Lung (tissue), 12 donors: ENCODE results near the gene RAP2B. TPM values are rescaled to one million over a fixed set of nuclear protein-coding genes. Genes with fewer than 3 reads are reported as not detected.

Experiments
- ATAC-seq: fragments of 200-7000 bp; cut with Tn5 transposase; one replicate; pipeline ENCODE4 v1.9.1; 2020; ENCODE audit warnings: moderate number of reproducible peaks; ENCODE audit not compliant: insufficient read depth, low FRiP score
- DNase-seq, 3 donors: peaks; one replicate each; pipeline ENCODE4 v3.0.0-alpha.2; 2013 to 2017
- H3K27ac ChIP-seq, 2 donors: one replicate each; pipeline ENCODE4 v1.5.1; 2013; ENCODE audit warnings: mild to moderate bottlenecking in 2 of 2, moderate library complexity in 2 of 2, control low read depth in 1 of 2, inconsistent platforms in 1 of 2, low read depth in 1 of 2, low read length in 1 of 2
- H3K27me3 ChIP-seq, 3 donors: one replicate each; pipeline ENCODE4 v1.5.1; 2013; ENCODE audit warnings: low read length in 2 of 3; ENCODE audit not compliant: control insufficient read depth in 3 of 3, insufficient read depth in 3 of 3
- H3K36me3 ChIP-seq, 4 donors: one replicate each; pipeline ENCODE4 v1.5.1; 2013; ENCODE audit warnings: low read length in 4 of 4, mild to moderate bottlenecking in 1 of 4, moderate library complexity in 1 of 4; ENCODE audit not compliant: control insufficient read depth in 4 of 4, insufficient read depth in 4 of 4
- H3K4me1 ChIP-seq, 5 donors: one replicate each; pipeline ENCODE4 v1.5.1; 2013; ENCODE audit warnings: low read length in 5 of 5, mild to moderate bottlenecking in 2 of 5, moderate library complexity in 1 of 5; ENCODE audit not compliant: control insufficient read depth in 5 of 5, insufficient read depth in 5 of 5
- H3K4me3 ChIP-seq: one replicate; pipeline ENCODE4 v1.5.1; 2013; ENCODE audit warnings: mild to moderate bottlenecking, control low read depth, moderate library complexity
- H3K9ac ChIP-seq, 2 donors: one replicate each; pipeline ENCODE4 v1.5.1; 2013; ENCODE audit warnings: low read length in 2 of 2, control low read depth in 1 of 2; ENCODE audit not compliant: insufficient read depth in 1 of 2
- H3K9me3 ChIP-seq, 4 donors: one replicate each; pipeline ENCODE4 v1.5.1; 2013; ENCODE audit warnings: low read length in 3 of 4, mild to moderate bottlenecking in 1 of 4, moderate library complexity in 1 of 4; ENCODE audit not compliant: control insufficient read depth in 4 of 4, insufficient read depth in 3 of 4
- WGBS, 2 donors: extraction: QIAGEN DNeasy Blood & Tissue Kit; methylation state at CpG; one replicate each; pipeline ENCODE4 v1.1.7; 2013; 5-methylcytosine and 5-hydroxymethylcytosine counted together
- polyA plus RNA-seq, 2 donors: library from polyadenylated mRNA; stranded (reverse); fragments of 200-250 nt; gene quantifications; one replicate each; pipeline ENCODE4 v1.2.1, GENCODE V29; 2013
- total RNA-seq, 2 donors: library from RNA; depleted of rRNA in 1 of 2; stranded (reverse); fragments of >200 nt in 1 of 2; gene quantifications; one replicate each; pipeline ENCODE4 v1.2.1, GENCODE V29; 2014 to 2021
- TF ChIP-seq, protein P1 (sequence below): IDR thresholded peaks from 2 replicates; pipeline ENCODE4 v1.5.1; 2012; ENCODE audit warnings: mild to moderate bottlenecking; ENCODE audit errors: control extremely low read depth, extremely low read depth
- donor health status: control.
- donor health status: control.
- donor health status: Bipolar disorder and iron deficiency.
- donor health status: healthy.
- donor health status: DM: yes; HTN: yes; CAD: no.

Gene RAP2B
- total and polyA plus RNA-seq, 4 donors: 7.4 to 23.8 (median 15.7) TPM

DNA sequence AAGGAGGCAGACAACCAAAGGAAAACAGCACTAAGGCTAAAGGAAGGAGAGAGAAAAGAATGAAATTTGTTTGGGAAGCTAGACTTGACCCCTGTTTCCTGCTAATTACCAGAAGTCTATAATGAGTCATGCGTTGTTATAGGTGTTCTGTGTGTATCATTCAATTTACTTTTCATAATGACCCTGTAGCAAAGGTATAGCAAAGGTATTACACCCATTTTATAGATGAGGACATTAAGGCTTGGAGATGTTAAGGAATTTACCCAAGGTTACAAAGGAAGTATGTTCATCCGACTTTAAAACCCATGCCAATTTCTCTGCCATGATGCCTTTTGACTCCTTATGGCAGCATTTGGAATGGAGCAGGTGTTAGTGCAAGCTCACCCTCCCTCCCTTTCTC is 54.9 kb downstream of the RAP2B start:
- ATAC-seq: no peak
- H3K4me1 ChIP-seq: peaks cover 0 to 7% (median 0%) of the 10 kb centered on the region in 5 donors
- no peak overlapping the region for H3K27ac ChIP-seq
- no peaks in the 10 kb centered on the region for H3K9me3 ChIP-seq
- no peaks in the 10 kb centered on the region for H3K27me3 ChIP-seq
- no peak overlapping the region for H3K4me3 ChIP-seq
- DNase-seq: no peak
- H3K36me3 ChIP-seq: no peaks in the 10 kb centered on the region
- TF ChIP-seq, protein P1, sequence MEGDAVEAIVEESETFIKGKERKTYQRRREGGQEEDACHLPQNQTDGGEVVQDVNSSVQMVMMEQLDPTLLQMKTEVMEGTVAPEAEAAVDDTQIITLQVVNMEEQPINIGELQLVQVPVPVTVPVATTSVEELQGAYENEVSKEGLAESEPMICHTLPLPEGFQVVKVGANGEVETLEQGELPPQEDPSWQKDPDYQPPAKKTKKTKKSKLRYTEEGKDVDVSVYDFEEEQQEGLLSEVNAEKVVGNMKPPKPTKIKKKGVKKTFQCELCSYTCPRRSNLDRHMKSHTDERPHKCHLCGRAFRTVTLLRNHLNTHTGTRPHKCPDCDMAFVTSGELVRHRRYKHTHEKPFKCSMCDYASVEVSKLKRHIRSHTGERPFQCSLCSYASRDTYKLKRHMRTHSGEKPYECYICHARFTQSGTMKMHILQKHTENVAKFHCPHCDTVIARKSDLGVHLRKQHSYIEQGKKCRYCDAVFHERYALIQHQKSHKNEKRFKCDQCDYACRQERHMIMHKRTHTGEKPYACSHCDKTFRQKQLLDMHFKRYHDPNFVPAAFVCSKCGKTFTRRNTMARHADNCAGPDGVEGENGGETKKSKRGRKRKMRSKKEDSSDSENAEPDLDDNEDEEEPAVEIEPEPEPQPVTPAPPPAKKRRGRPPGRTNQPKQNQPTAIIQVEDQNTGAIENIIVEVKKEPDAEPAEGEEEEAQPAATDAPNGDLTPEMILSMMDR: no peak
- 81 to 86% methylated on average over 2 of the region's 2 CpGs for WGBS, 2 donors
- H3K9ac ChIP-seq: no peak overlapping the region

DNA sequence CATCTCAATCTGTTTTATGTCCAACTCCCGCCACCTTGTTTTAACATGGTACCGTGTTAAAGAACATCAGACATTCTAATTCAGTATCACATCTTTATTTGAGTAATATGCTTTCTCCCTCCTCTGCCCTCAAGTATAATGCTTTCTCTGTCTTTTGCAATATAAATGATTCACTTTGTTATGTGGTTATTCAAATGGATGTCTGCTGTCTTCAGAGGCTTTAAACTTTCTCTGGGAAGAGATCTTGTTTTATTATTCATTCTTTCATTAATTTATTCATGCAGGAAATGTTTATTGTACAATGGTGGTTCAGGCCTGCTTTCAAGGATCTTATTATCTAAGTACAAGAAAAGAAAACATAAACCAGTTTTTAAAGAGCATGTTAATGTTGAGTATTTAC is 57.1 kb downstream of the RAP2B start:
- 76 to 90% methylated on average over 2 of the region's 2 CpGs for WGBS, 2 donors
- ATAC-seq (no peak), DNase-seq (no peak)
- Histone ChIP-seq H3K9ac (no peak overlapping the region), H3K27ac (no peak overlapping the region), H3K36me3 (no peaks in the 10 kb centered on the region), H3K4me1 (peaks cover 0 to 7% (median 2%) of the 10 kb centered on the region in 5 donors), H3K27me3 (no peaks in the 10 kb centered on the region), H3K9me3 (no peaks in the 10 kb centered on the region), H3K4me3 (no peak overlapping the region)
- TF ChIP-seq, protein P1: no peak
